Measurements from ENCODE around the gene GALNT16.

Gene GALNT16

GRCh38 chr14:69318241-69318640 is 58.3 kb downstream of the GALNT16 start:
- Histone ChIP-seq H3K4me1 (ENCODE audit: control insufficient read depth, low read length) (peaks cover 18% of the 10 kb centered on the region), H3K79me2 (ENCODE audit: control insufficient read depth, low read length) (no peaks in the 10 kb centered on the region), H3F3A (ENCODE audit: control insufficient read depth, insufficient read depth) (no peaks in the 10 kb centered on the region), H3K4me3 (ENCODE audit: low read length) (no peak overlapping the region), H3K27me3 (ENCODE audit: control insufficient read depth, low read length) (no peaks in the 10 kb centered on the region), H4K20me1 (ENCODE audit: control insufficient read depth, insufficient read depth, low read depth, low read length) (no peaks in the 10 kb centered on the region), H3K9me3 (ENCODE audit: control insufficient read depth, insufficient read depth, low read length) (no peaks in the 10 kb centered on the region), H3K36me3 (ENCODE audit: control insufficient read depth, low read length) (no peaks in the 10 kb centered on the region), H3K27ac (ENCODE audit: low read depth, low read length) (no peak overlapping the region), H3K4me2 (ENCODE audit: low read length) (peak overlapping the region; percentile 30), H3K9me2 (replicated peaks; ENCODE audit: control insufficient read depth, low read length) (no peaks in the 10 kb centered on the region)
- no peak for TF ChIP-seq EZH2phosphoT487 (IDR thresholded peaks at IDR 0.05; ENCODE audit: borderline replicate concordance, low read length)
- peak; percentile 21 for TF ChIP-seq CTCF (IDR thresholded peaks at IDR 0.05; ENCODE audit: low read depth, low read length, poor library complexity, severe bottlenecking)

GRCh38 chr14:69318901-69319475 is 59.0 kb downstream of the GALNT16 start:
- H3K9me2 ChIP-seq (replicated peaks; ENCODE audit: control insufficient read depth, low read length): no peaks in the 10 kb centered on the region
- H3F3A ChIP-seq (ENCODE audit: control insufficient read depth, insufficient read depth): no peaks in the 10 kb centered on the region

GRCh38 chr14:69319911-69320310 is 60.0 kb downstream of the GALNT16 start:
- Histone ChIP-seq H3K9me3 (ENCODE audit: control insufficient read depth, insufficient read depth, low read length) (no peaks in the 10 kb centered on the region), H3K4me2 (ENCODE audit: low read length) (no peak overlapping the region), H3K4me1 (ENCODE audit: control insufficient read depth, low read length) (peaks cover 18% of the 10 kb centered on the region), H3K27me3 (ENCODE audit: control insufficient read depth, low read length) (no peaks in the 10 kb centered on the region), H3K79me2 (ENCODE audit: control insufficient read depth, low read length) (no peaks in the 10 kb centered on the region), H3K27ac (ENCODE audit: low read depth, low read length) (no peak overlapping the region), H3F3A (ENCODE audit: control insufficient read depth, insufficient read depth) (no peaks in the 10 kb centered on the region), H3K36me3 (ENCODE audit: control insufficient read depth, low read length) (no peaks in the 10 kb centered on the region), H3K9me2 (replicated peaks; ENCODE audit: control insufficient read depth, low read length) (no peaks in the 10 kb centered on the region), H4K20me1 (ENCODE audit: control insufficient read depth, insufficient read depth, low read depth, low read length) (no peaks in the 10 kb centered on the region), H3K4me3 (ENCODE audit: low read length) (no peak overlapping the region)
- no peak for TF ChIP-seq EZH2phosphoT487 (IDR thresholded peaks at IDR 0.05; ENCODE audit: borderline replicate concordance, low read length)
- no peak for TF ChIP-seq CTCF (IDR thresholded peaks at IDR 0.05; ENCODE audit: low read depth, low read length, poor library complexity, severe bottlenecking)

More at GRCh38 chr14:69318901-69319475, 59.0 kb downstream of the GALNT16 start:
- Histone ChIP-seq H4K20me1 (ENCODE audit: control insufficient read depth, insufficient read depth, low read depth, low read length) (no peaks in the 10 kb centered on the region), H3K4me1 (ENCODE audit: control insufficient read depth, low read length) (peaks cover 18% of the 10 kb centered on the region), H3K27ac (ENCODE audit: low read depth, low read length) (no peak overlapping the region), H3K4me2 (ENCODE audit: low read length) (peak overlapping the region; percentile 30; the same call in 1 of the 2 replicates), H3K9me3 (ENCODE audit: control insufficient read depth, insufficient read depth, low read length) (no peaks in the 10 kb centered on the region), H3K79me2 (ENCODE audit: control insufficient read depth, low read length) (no peaks in the 10 kb centered on the region), H3K36me3 (ENCODE audit: control insufficient read depth, low read length) (no peaks in the 10 kb centered on the region), H3K4me3 (ENCODE audit: low read length) (no peak overlapping the region), H3K27me3 (ENCODE audit: control insufficient read depth, low read length) (no peaks in the 10 kb centered on the region)
- TF ChIP-seq CTCF (IDR thresholded peaks at IDR 0.05; ENCODE audit: low read depth, low read length, poor library complexity, severe bottlenecking) (no peak), EZH2phosphoT487 (IDR thresholded peaks at IDR 0.05; ENCODE audit: borderline replicate concordance, low read length) (no peak)

Measured in DOHH2 (cell line).